Measurements from ENCODE around the gene RNMT. TPM values are rescaled to one million over a fixed set of nuclear protein-coding genes. Genes with fewer than 3 reads are reported as not detected.

RNMT gene
- total and polyA plus RNA-seq, 2 experiments from 2014 or later, result 40.7 to 188 TPM

DNA sequence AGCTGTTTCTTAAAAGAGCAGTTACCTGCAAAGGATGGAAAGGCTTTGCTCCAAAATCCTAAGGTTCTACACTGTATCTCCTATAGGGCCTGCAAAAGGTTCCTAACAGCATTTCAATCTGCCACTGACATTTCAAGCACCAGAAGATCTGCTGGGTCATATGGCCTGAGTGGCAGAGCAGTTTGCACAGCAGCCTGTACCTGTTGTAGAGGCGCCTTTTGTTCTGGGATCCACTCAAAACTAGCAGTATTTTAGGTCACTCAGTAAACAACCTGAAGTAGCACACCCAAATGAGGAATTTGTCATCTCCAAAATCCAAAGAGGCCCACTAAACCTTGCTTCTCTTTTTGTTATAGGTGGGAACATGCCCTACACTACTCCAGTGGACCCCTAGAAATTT lies 6.3 kb upstream of the RNMT start (continued):
- TF ChIP-seq, protein P1, sequence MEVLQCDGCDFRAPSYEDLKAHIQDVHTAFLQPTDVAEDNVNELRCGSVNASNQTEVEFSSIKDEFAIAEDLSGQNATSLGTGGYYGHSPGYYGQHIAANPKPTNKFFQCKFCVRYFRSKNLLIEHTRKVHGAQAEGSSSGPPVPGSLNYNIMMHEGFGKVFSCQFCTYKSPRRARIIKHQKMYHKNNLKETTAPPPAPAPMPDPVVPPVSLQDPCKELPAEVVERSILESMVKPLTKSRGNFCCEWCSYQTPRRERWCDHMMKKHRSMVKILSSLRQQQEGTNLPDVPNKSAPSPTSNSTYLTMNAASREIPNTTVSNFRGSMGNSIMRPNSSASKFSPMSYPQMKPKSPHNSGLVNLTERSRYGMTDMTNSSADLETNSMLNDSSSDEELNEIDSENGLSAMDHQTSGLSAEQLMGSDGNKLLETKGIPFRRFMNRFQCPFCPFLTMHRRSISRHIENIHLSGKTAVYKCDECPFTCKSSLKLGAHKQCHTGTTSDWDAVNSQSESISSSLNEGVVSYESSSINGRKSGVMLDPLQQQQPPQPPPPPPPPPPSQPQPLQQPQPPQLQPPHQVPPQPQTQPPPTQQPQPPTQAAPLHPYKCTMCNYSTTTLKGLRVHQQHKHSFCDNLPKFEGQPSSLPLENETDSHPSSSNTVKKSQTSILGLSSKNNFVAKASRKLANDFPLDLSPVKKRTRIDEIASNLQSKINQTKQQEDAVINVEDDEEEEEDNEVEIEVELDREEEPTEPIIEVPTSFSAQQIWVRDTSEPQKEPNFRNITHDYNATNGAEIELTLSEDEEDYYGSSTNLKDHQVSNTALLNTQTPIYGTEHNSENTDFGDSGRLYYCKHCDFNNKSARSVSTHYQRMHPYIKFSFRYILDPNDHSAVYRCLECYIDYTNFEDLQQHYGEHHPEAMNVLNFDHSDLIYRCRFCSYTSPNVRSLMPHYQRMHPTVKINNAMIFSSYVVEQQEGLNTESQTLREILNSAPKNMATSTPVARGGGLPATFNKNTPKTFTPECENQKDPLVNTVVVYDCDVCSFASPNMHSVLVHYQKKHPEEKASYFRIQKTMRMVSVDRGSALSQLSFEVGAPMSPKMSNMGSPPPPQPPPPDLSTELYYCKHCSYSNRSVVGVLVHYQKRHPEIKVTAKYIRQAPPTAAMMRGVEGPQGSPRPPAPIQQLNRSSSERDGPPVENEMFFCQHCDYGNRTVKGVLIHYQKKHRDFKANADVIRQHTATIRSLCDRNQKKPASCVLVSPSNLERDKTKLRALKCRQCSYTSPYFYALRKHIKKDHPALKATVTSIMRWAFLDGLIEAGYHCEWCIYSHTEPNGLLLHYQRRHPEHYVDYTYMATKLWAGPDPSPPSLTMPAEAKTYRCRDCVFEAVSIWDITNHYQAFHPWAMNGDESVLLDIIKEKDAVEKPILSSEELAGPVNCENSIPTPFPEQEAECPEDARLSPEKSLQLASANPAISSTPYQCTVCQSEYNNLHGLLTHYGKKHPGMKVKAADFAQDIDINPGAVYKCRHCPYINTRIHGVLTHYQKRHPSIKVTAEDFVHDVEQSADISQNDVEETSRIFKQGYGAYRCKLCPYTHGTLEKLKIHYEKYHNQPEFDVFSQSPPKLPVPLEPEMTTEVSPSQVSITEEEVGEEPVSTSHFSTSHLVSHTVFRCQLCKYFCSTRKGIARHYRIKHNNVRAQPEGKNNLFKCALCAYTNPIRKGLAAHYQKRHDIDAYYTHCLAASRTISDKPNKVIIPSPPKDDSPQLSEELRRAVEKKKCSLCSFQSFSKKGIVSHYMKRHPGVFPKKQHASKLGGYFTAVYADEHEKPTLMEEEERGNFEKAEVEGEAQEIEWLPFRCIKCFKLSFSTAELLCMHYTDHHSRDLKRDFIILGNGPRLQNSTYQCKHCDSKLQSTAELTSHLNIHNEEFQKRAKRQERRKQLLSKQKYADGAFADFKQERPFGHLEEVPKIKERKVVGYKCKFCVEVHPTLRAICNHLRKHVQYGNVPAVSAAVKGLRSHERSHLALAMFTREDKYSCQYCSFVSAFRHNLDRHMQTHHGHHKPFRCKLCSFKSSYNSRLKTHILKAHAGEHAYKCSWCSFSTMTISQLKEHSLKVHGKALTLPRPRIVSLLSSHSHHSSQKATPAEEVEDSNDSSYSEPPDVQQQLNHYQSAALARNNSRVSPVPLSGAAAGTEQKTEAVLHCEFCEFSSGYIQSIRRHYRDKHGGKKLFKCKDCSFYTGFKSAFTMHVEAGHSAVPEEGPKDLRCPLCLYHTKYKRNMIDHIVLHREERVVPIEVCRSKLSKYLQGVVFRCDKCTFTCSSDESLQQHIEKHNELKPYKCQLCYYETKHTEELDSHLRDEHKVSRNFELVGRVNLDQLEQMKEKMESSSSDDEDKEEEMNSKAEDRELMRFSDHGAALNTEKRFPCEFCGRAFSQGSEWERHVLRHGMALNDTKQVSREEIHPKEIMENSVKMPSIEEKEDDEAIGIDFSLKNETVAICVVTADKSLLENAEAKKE (CRISPR knock-in tag; IDR thresholded peaks at IDR 0.05), result no peak

DNA sequence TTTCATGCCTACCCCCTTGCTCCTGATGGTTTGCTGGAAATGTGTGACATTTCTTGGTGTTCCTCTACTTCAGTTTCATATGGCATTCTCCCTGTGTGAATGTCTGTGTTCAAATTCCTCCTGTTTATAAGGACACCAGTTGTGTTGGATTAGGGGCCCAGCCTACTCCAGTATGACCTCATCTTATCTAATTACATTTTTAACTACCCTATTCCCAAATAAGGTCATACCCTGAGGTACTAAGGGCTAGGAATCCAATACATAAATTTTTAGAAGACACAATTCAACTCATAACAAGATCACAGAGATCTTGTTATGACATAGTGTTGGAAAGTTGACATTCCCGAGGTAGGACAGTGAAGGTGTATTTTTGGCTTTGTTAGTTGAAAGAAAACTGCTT lies 5.6 kb upstream of the RNMT start:
- Mint-ChIP-seq H3K4me1 (peaks cover 6% of the 10 kb centered on the region), H3K36me3 (ENCODE audit: low read depth) (peaks cover 10% of the 10 kb centered on the region), H3K27ac (no peak overlapping the region), H3K27me3 (ENCODE audit: insufficient read depth, low read depth, poor library complexity) (no peaks in the 10 kb centered on the region), H3K4me3 (no peak overlapping the region), H3K9me3 (peaks cover 5% of the 10 kb centered on the region; the same call in 1 of the 3 replicates)
- Histone ChIP-seq H2AFZ (no peak overlapping the region), H3K36me3 (ENCODE audit: insufficient read depth) (no peaks in the 10 kb centered on the region), H4K20me1 (replicated peaks; ENCODE audit: insufficient read depth) (peaks cover 21% of the 10 kb centered on the region), H3K27me3 (ENCODE audit: insufficient read depth) (no peaks in the 10 kb centered on the region), H3K9me2 (ENCODE audit: insufficient read depth) (no peaks in the 10 kb centered on the region), H3K4me1 (ENCODE audit: insufficient read depth) (peaks cover 6% of the 10 kb centered on the region), H3K4me3 (no peak overlapping the region), H3K79me2 (replicated peaks; ENCODE audit: insufficient read depth) (peaks cover 99% of the 10 kb centered on the region), H3K4me2 (no peak overlapping the region), H3K27ac (ENCODE audit: low read depth) (no peak overlapping the region), H3F3A (replicated peaks; ENCODE audit: low read depth) (no peaks in the 10 kb centered on the region)
- DNase-seq (ENCODE audit: low spot score), result no peak
- no peak for ATAC-seq
- TF ChIP-seq, protein P2, sequence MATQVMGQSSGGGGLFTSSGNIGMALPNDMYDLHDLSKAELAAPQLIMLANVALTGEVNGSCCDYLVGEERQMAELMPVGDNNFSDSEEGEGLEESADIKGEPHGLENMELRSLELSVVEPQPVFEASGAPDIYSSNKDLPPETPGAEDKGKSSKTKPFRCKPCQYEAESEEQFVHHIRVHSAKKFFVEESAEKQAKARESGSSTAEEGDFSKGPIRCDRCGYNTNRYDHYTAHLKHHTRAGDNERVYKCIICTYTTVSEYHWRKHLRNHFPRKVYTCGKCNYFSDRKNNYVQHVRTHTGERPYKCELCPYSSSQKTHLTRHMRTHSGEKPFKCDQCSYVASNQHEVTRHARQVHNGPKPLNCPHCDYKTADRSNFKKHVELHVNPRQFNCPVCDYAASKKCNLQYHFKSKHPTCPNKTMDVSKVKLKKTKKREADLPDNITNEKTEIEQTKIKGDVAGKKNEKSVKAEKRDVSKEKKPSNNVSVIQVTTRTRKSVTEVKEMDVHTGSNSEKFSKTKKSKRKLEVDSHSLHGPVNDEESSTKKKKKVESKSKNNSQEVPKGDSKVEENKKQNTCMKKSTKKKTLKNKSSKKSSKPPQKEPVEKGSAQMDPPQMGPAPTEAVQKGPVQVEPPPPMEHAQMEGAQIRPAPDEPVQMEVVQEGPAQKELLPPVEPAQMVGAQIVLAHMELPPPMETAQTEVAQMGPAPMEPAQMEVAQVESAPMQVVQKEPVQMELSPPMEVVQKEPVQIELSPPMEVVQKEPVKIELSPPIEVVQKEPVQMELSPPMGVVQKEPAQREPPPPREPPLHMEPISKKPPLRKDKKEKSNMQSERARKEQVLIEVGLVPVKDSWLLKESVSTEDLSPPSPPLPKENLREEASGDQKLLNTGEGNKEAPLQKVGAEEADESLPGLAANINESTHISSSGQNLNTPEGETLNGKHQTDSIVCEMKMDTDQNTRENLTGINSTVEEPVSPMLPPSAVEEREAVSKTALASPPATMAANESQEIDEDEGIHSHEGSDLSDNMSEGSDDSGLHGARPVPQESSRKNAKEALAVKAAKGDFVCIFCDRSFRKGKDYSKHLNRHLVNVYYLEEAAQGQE (IDR thresholded peaks at IDR 0.05; ENCODE audit: unreplicated experiment), result no peak
- TF ChIP-seq, protein P1 (CRISPR knock-in tag; IDR thresholded peaks at IDR 0.05), result no peak
- TF ChIP-seq ZNF114 (CRISPR knock-in tag; IDR thresholded peaks at IDR 0.05) (no peak), EZH2phosphoT487 (IDR thresholded peaks at IDR 0.05; ENCODE audit: unreplicated experiment) (no peak), CREB1 (CRISPR knock-in tag; IDR thresholded peaks at IDR 0.05; ENCODE audit: low read depth) (no peak)
